ENCODE data around the gene FAM13B.

Gene FAM13B

GRCh38 chr5:138024117-138024516, 8.8 kb downstream of the FAM13B start:
- Histone ChIP-seq H2BK15ac (ENCODE audit: low read depth, poor library complexity, severe bottlenecking) (no peak overlapping the region), H2AFZ (ENCODE audit: low read depth, low read length) (no peak overlapping the region), H3K79me1 (replicated peaks; ENCODE audit: low read length, poor library complexity, severe bottlenecking) (peaks cover 4% of the 10 kb centered on the region), H3K27ac (ENCODE audit: low read length, poor library complexity, severe bottlenecking) (no peak overlapping the region), H3K4me1 (ENCODE audit: control insufficient read depth, insufficient read depth, low read depth, low read length) (peaks cover 3% of the 10 kb centered on the region), H2AK5ac (ENCODE audit: low read length, severe bottlenecking) (no peak overlapping the region), H4K8ac (ENCODE audit: low read length) (no peak overlapping the region), H4K91ac (ENCODE audit: low read length) (no peak overlapping the region), H3K9ac (ENCODE audit: low read length) (peak overlapping the region; percentile 23), H2BK12ac (ENCODE audit: low read length in 2 of 2) (no peak overlapping the region), H3K14ac (ENCODE audit: low read length in 2 of 2) (no peak overlapping the region), H3K4me3 (ENCODE audit: insufficient read depth in 1 of 2, low read depth in 1 of 2, low read length in 2 of 2) (no peak overlapping the region), H3K9me3 (ENCODE audit: control insufficient read depth, low read length) (no peaks in the 10 kb centered on the region), H2BK5ac (ENCODE audit: low read depth, low read length, poor library complexity, severe bottlenecking) (no peak overlapping the region), H3K18ac (ENCODE audit: low read depth in 1 of 2, low read length in 2 of 2) (no peak overlapping the region), H3K4ac (ENCODE audit: low read depth in 1 of 2, low read length in 2 of 2) (no peak overlapping the region), H3K36me3 (ENCODE audit: control insufficient read depth in 1 of 2, insufficient read depth in 2 of 2, low read depth in 1 of 2, low read length in 2 of 2) (peaks cover 6 to 12% of the 10 kb centered on the region in 2 experiments), H3K23ac (ENCODE audit: low read length in 2 of 2) (no peak overlapping the region), H2BK120ac (ENCODE audit: low read depth, low read length) (no peak overlapping the region), H3K27me3 (ENCODE audit: control insufficient read depth in 1 of 2, insufficient read depth in 1 of 2, low read length in 2 of 2) (no peaks in the 10 kb centered on the region), H3K4me2 (ENCODE audit: low read length, poor library complexity, severe bottlenecking) (no peak overlapping the region)
- DNase-seq, result peak; percentile 45

- 100% methylated on average over 2 of the region's 3 CpGs for WGBS
- no peak overlapping the region for H3K4ac ChIP-seq (ENCODE audit: low read depth in 1 of 2, low read length in 2 of 2)
- no peak overlapping the region for H2AFZ ChIP-seq (ENCODE audit: low read depth, low read length)
- H2BK15ac ChIP-seq (ENCODE audit: low read depth, poor library complexity, severe bottlenecking), result no peak overlapping the region
- no peak overlapping the region for H3K18ac ChIP-seq (ENCODE audit: low read depth in 1 of 2, low read length in 2 of 2)
- no peak overlapping the region for H3K9ac ChIP-seq (ENCODE audit: low read length)
- H3K4me1 ChIP-seq (ENCODE audit: control insufficient read depth, insufficient read depth, low read depth, low read length), result peaks cover 3% of the 10 kb centered on the region
- H3K14ac ChIP-seq (ENCODE audit: low read length in 2 of 2), result no peak overlapping the region
- peaks cover 4% of the 10 kb centered on the region for H3K79me1 ChIP-seq (replicated peaks; ENCODE audit: low read length, poor library complexity, severe bottlenecking)
- no peak overlapping the region for H4K91ac ChIP-seq (ENCODE audit: low read length)
- peaks cover 6 to 24% of the 10 kb centered on the region in 2 experiments for H3K36me3 ChIP-seq (ENCODE audit: control insufficient read depth in 1 of 2, insufficient read depth in 2 of 2, low read depth in 1 of 2, low read length in 2 of 2)
- no peaks in the 10 kb centered on the region for H3K9me3 ChIP-seq (ENCODE audit: control insufficient read depth, low read length)
- no peaks in the 10 kb centered on the region for H3K27me3 ChIP-seq (ENCODE audit: control insufficient read depth in 1 of 2, insufficient read depth in 1 of 2, low read length in 2 of 2)
- no peak overlapping the region for H2AK5ac ChIP-seq (ENCODE audit: low read length, severe bottlenecking)
- H3K4me3 ChIP-seq (ENCODE audit: insufficient read depth in 1 of 2, low read depth in 1 of 2, low read length in 2 of 2), result no peak overlapping the region
- no peak overlapping the region for H4K8ac ChIP-seq (ENCODE audit: low read length)
- no peak overlapping the region for H3K27ac ChIP-seq (ENCODE audit: low read length, poor library complexity, severe bottlenecking)
- no peak overlapping the region for H2BK120ac ChIP-seq (ENCODE audit: low read depth, low read length)
- no peak overlapping the region for H3K4me2 ChIP-seq (ENCODE audit: low read length, poor library complexity, severe bottlenecking)
- no peak for DNase-seq
- H2BK12ac ChIP-seq (ENCODE audit: low read length in 2 of 2), result no peak overlapping the region
- H2BK5ac ChIP-seq (ENCODE audit: low read depth, low read length, poor library complexity, severe bottlenecking), result no peak overlapping the region
- H3K23ac ChIP-seq (ENCODE audit: low read length in 2 of 2), result no peak overlapping the region
Observed at GRCh38 chr5:138022912-138023311, 10.0 kb downstream of the FAM13B start.

GRCh38 chr5:138021771-138022170, 11.1 kb downstream of the FAM13B start:
- WGBS, result no CpG with 5 or more reads among the region's 1 CpG
- H2BK5ac ChIP-seq (ENCODE audit: low read depth, low read length, poor library complexity, severe bottlenecking), result no peak overlapping the region

GRCh38 chr5:138018849-138019248, 14.0 kb downstream of the FAM13B start:
- Histone ChIP-seq H3K27me3 (ENCODE audit: control insufficient read depth in 1 of 2, insufficient read depth in 1 of 2, low read length in 2 of 2) (no peaks in the 10 kb centered on the region), H3K79me1 (replicated peaks; ENCODE audit: low read length, poor library complexity, severe bottlenecking) (peaks cover 13% of the 10 kb centered on the region), H3K23ac (ENCODE audit: low read length in 2 of 2) (no peak overlapping the region), H3K9ac (ENCODE audit: low read length) (no peak overlapping the region), H4K8ac (ENCODE audit: low read length) (no peak overlapping the region), H3K18ac (ENCODE audit: low read depth in 1 of 2, low read length in 2 of 2) (no peak overlapping the region), H2AK5ac (ENCODE audit: low read length, severe bottlenecking) (no peak overlapping the region), H2BK15ac (ENCODE audit: low read depth, poor library complexity, severe bottlenecking) (no peak overlapping the region), H2BK5ac (ENCODE audit: low read depth, low read length, poor library complexity, severe bottlenecking) (no peak overlapping the region), H3K4ac (ENCODE audit: low read depth in 1 of 2, low read length in 2 of 2) (no peak overlapping the region), H3K4me1 (ENCODE audit: control insufficient read depth, insufficient read depth, low read depth, low read length) (peaks cover 4% of the 10 kb centered on the region), H3K4me3 (ENCODE audit: insufficient read depth in 1 of 2, low read depth in 1 of 2, low read length in 2 of 2) (no peak overlapping the region), H4K91ac (ENCODE audit: low read length) (no peak overlapping the region), H3K4me2 (ENCODE audit: low read length, poor library complexity, severe bottlenecking) (no peak overlapping the region), H3K14ac (ENCODE audit: low read length in 2 of 2) (no peak overlapping the region), H2AFZ (ENCODE audit: low read depth, low read length) (no peak overlapping the region), H3K36me3 (ENCODE audit: control insufficient read depth in 1 of 2, insufficient read depth in 2 of 2, low read depth in 1 of 2, low read length in 2 of 2) (peaks cover 7 to 57% of the 10 kb centered on the region in 2 experiments), H2BK12ac (ENCODE audit: low read length in 2 of 2) (no peak overlapping the region), H2BK120ac (ENCODE audit: low read depth, low read length) (no peak overlapping the region), H3K27ac (ENCODE audit: low read length, poor library complexity, severe bottlenecking) (no peak overlapping the region), H3K9me3 (ENCODE audit: control insufficient read depth, low read length) (no peaks in the 10 kb centered on the region)
- WGBS, result 70% methylated on average over 3 of the region's 3 CpGs
- no peak for DNase-seq

More at GRCh38 chr5:138021771-138022170, 11.1 kb downstream of the FAM13B start:
- peaks cover 3% of the 10 kb centered on the region for H3K4me1 ChIP-seq (ENCODE audit: control insufficient read depth, insufficient read depth, low read depth, low read length)
- DNase-seq, result no peak
- no peak overlapping the region for H2AFZ ChIP-seq (ENCODE audit: low read depth, low read length)
- no peak overlapping the region for H3K4me3 ChIP-seq (ENCODE audit: insufficient read depth in 1 of 2, low read depth in 1 of 2, low read length in 2 of 2)
- H3K4ac ChIP-seq (ENCODE audit: low read depth in 1 of 2, low read length in 2 of 2), result no peak overlapping the region
- H2AK5ac ChIP-seq (ENCODE audit: low read length, severe bottlenecking), result no peak overlapping the region
- no peak overlapping the region for H2BK12ac ChIP-seq (ENCODE audit: low read length in 2 of 2)
- H3K9ac ChIP-seq (ENCODE audit: low read length), result no peak overlapping the region
- H3K9me3 ChIP-seq (ENCODE audit: control insufficient read depth, low read length), result no peaks in the 10 kb centered on the region
- no peak overlapping the region for H4K91ac ChIP-seq (ENCODE audit: low read length)
- H2BK120ac ChIP-seq (ENCODE audit: low read depth, low read length), result no peak overlapping the region
- H3K27ac ChIP-seq (ENCODE audit: low read length, poor library complexity, severe bottlenecking), result no peak overlapping the region
- H2BK15ac ChIP-seq (ENCODE audit: low read depth, poor library complexity, severe bottlenecking), result no peak overlapping the region
- peaks cover 4% of the 10 kb centered on the region for H3K79me1 ChIP-seq (replicated peaks; ENCODE audit: low read length, poor library complexity, severe bottlenecking)
- H3K14ac ChIP-seq (ENCODE audit: low read length in 2 of 2), result no peak overlapping the region
- H3K36me3 ChIP-seq (ENCODE audit: control insufficient read depth in 1 of 2, insufficient read depth in 2 of 2, low read depth in 1 of 2, low read length in 2 of 2), result peaks cover 6 to 35% of the 10 kb centered on the region in 2 experiments
- no peak overlapping the region for H3K18ac ChIP-seq (ENCODE audit: low read depth in 1 of 2, low read length in 2 of 2)
- no peak overlapping the region for H3K23ac ChIP-seq (ENCODE audit: low read length in 2 of 2)
- no peak overlapping the region for H3K4me2 ChIP-seq (ENCODE audit: low read length, poor library complexity, severe bottlenecking)
- no peaks in the 10 kb centered on the region for H3K27me3 ChIP-seq (ENCODE audit: control insufficient read depth in 1 of 2, insufficient read depth in 1 of 2, low read length in 2 of 2)
- no peak overlapping the region for H4K8ac ChIP-seq (ENCODE audit: low read length)
